Mucosa of rectum (tissue), 2 donors: ENCODE results near the gene OR2T4.

Source experiments
- H3K27ac ChIP-seq, 2 donors: one replicate each; pipeline ENCODE4 v1.7.0; 2013; ENCODE audit warnings: inconsistent platforms in 2 of 2, low read depth in 2 of 2, low read length in 2 of 2
- H3K27me3 ChIP-seq, 2 donors: one replicate each; pipeline ENCODE4 v1.7.0; 2013; ENCODE audit warnings: low read length in 2 of 2; ENCODE audit not compliant: control insufficient read depth in 2 of 2, insufficient read depth in 2 of 2
- H3K36me3 ChIP-seq, 2 donors: one replicate each; pipeline ENCODE4 v1.7.0; 2013; ENCODE audit warnings: low read length in 2 of 2; ENCODE audit not compliant: control insufficient read depth in 2 of 2, insufficient read depth in 2 of 2
- H3K4me1 ChIP-seq, 2 donors: one replicate each; pipeline ENCODE4 v1.7.0; 2013; ENCODE audit warnings: low read length in 2 of 2, mild to moderate bottlenecking in 1 of 2; ENCODE audit not compliant: control insufficient read depth in 2 of 2, insufficient read depth in 2 of 2
- H3K4me3 ChIP-seq, 2 donors: one replicate each; pipeline ENCODE4 v1.7.0; 2013; ENCODE audit warnings: low read length in 2 of 2
- H3K9ac ChIP-seq, 2 donors: one replicate each; pipeline ENCODE4 v1.7.0; 2013; ENCODE audit warnings: low read length in 2 of 2, low read depth in 1 of 2, mild to moderate bottlenecking in 1 of 2
- H3K9me3 ChIP-seq, 2 donors: one replicate each; pipeline ENCODE4 v1.7.0; 2013; ENCODE audit warnings: low read length in 2 of 2; ENCODE audit not compliant: control insufficient read depth in 2 of 2
- donor health status: healthy.
- donor health status: Normal muscosa, but diverticular disease.

The OR2T4 gene

GRCh38 chr1:248376916-248377315 lies 15.5 kb downstream of the OR2T4 start:
- Histone ChIP-seq H3K27me3 (no peaks in the 10 kb centered on the region), H3K27ac (no peak overlapping the region), H3K9ac (no peak overlapping the region), H3K4me3 (no peak overlapping the region), H3K36me3 (no peaks in the 10 kb centered on the region), H3K4me1 (no peaks in the 10 kb centered on the region), H3K9me3 (peaks cover 0 to 4% of the 10 kb centered on the region in 2 donors)

DNA sequence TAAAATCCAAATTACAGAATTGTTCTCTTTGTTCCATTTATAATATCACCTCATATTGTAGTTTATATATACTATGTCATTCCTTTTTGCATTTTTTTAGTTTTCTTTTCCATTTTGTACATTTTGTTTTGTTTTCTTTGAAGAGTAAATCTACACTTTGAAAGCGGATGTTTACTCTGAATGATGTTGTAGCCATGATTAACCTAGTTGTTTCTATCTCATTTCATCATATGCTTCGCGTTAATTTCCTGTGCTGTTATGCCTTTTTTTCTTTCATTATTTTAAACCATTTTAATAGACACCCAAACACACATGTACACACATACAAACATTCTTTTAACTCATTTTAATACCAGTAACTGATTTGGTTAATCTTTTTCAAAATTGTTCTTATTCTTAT lies 19.4 kb downstream of the OR2T4 start:
- H3K4me1 ChIP-seq, result no peaks in the 10 kb centered on the region
- H3K4me3 ChIP-seq, result no peak overlapping the region
- H3K9ac ChIP-seq, result no peak overlapping the region
- H3K27me3 ChIP-seq, result no peaks in the 10 kb centered on the region
- H3K9me3 ChIP-seq, result peaks cover 0 to 4% of the 10 kb centered on the region in 2 donors
- H3K27ac ChIP-seq, result no peak overlapping the region
- H3K36me3 ChIP-seq, result no peaks in the 10 kb centered on the region

DNA sequence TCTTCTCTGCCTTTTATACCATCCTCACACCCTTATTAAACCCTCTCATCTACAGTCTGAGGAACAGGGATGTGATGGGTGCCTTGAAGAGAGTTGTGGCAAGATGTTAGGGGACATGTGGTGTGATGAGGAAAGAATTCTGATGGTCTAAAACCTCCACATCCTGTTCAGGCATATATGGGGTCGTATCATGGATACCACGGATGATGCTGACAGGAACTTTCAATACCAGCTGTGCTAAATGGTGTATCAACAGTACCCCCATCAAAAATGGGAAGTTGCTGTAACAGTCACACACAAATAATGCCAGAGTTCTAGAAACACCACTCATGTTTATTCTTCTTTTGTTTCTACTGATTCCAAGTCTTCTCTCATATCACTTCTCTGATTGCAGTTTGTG lies 27.0 kb downstream of the OR2T4 start:
- no peak overlapping the region for H3K9ac ChIP-seq
- H3K4me1 ChIP-seq, result no peaks in the 10 kb centered on the region
- peaks cover 0 to 3% of the 10 kb centered on the region in 2 donors for H3K9me3 ChIP-seq
- no peak overlapping the region for H3K4me3 ChIP-seq
- H3K27me3 ChIP-seq, result no peaks in the 10 kb centered on the region
- no peak overlapping the region for H3K27ac ChIP-seq
- no peaks in the 10 kb centered on the region for H3K36me3 ChIP-seq

- Histone ChIP-seq H3K9me3 (peaks cover 0 to 3% of the 10 kb centered on the region in 2 donors), H3K4me3 (no peak overlapping the region), H3K27ac (no peak overlapping the region), H3K9ac (no peak overlapping the region), H3K4me1 (no peaks in the 10 kb centered on the region), H3K27me3 (no peaks in the 10 kb centered on the region), H3K36me3 (no peaks in the 10 kb centered on the region)
Measured at GRCh38 chr1:248393050-248393449, 31.6 kb downstream of the OR2T4 start.

DNA sequence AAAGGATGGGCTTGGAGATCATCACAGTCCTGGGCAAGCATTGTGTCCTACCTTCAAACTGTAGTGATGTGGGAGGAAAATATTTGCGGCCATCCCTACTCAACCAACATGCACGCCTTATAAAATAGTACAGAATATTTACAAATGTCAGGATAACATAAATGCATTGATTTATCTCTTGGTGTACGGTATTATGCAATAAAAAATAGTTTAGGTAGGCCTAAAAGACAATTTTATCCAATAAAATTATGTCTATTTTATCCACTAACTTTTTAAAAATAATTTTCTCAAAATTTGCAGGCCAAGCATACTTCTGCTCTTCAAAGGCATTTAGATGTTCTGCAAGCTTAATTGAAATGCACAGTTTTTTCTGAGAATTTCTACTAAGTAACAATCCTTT lies 41.3 kb downstream of the OR2T4 start, which contains the start of gene OR2T1:
Gene OR2T1, plus strand, starts transcription at position 301 of the 400 bp plus-strand sequence. CDS start 3,100 bp downstream, outside the sequence.
- no peaks in the 10 kb centered on the region for H3K4me1 ChIP-seq
- no peaks in the 10 kb centered on the region for H3K36me3 ChIP-seq
- H3K9ac ChIP-seq, result no peak within 1 kb of the TSS
- H3K27me3 ChIP-seq, result no peaks in the 10 kb centered on the region
- H3K4me3 ChIP-seq, result no peak within 1 kb of the TSS
- H3K9me3 ChIP-seq, result peaks cover 0 to 3% of the 10 kb centered on the region in 2 donors
- no peak within 1 kb of the TSS for H3K27ac ChIP-seq

DNA sequence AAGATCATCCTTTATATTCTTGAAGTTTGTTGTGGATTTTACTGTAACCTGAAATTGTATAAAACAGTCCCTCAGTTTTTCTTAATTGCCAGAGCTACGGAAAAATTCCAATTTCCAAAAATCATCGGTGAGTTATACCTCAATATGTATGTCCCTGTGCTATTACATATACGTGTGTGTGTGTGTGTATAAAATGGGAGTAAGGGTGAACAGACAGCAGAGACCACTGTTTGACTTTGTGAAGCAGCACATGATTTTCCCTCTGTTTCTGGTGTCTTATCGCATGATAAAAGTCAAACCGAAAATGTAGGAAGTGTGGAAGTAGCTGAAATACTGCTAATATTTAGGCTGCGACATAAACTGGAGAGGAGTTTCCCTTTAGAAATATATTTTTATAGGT lies 42.6 kb downstream of the OR2T4 start:
- H3K9me3 ChIP-seq, result peaks cover 0 to 5% of the 10 kb centered on the region in 2 donors
- H3K4me3 ChIP-seq, result no peak overlapping the region
- H3K9ac ChIP-seq, result no peak overlapping the region
- no peaks in the 10 kb centered on the region for H3K27me3 ChIP-seq
- H3K36me3 ChIP-seq, result no peaks in the 10 kb centered on the region
- H3K4me1 ChIP-seq, result no peaks in the 10 kb centered on the region
- H3K27ac ChIP-seq, result no peak overlapping the region

- Histone ChIP-seq H3K27ac (no peak overlapping the region), H3K9me3 (peaks cover 0 to 5% of the 10 kb centered on the region in 2 donors), H3K4me1 (no peaks in the 10 kb centered on the region), H3K27me3 (no peaks in the 10 kb centered on the region), H3K9ac (no peak overlapping the region), H3K36me3 (no peaks in the 10 kb centered on the region), H3K4me3 (no peak overlapping the region)
Measured at GRCh38 chr1:248406721-248407692, 45.5 kb downstream of the OR2T4 start.
